HG03460 (cell line): ENCODE measurements around the gene CX3CR1.

ENCODE experiments used
- ATAC-seq: cut with Tn5 transposase; IDR thresholded peaks from one replicate; pipeline ENCODE4 v1.9.1; 2021; ENCODE audit not compliant: unreplicated experiment

Gene CX3CR1

DNA sequence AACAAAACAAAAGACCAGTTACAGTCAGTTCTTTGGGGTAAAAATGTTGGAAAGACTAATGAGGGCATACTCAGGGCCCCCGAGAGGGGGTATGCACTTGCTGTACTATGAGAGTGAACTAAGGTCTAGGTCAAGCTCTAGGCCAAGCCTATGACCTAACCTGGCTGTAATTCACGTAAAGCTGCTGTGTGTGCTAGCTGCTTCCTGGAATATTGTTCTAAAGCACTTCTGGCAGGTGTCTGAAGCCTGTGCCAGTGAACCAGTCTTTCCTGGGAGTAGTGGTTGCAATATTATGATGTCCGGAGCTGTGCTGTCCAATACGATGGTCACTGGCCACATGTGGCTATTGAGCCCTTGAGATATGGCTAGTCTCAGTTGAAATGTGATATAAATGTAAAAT, 13.1 kb upstream of the CX3CR1 start:
- ATAC-seq, result no peak

DNA sequence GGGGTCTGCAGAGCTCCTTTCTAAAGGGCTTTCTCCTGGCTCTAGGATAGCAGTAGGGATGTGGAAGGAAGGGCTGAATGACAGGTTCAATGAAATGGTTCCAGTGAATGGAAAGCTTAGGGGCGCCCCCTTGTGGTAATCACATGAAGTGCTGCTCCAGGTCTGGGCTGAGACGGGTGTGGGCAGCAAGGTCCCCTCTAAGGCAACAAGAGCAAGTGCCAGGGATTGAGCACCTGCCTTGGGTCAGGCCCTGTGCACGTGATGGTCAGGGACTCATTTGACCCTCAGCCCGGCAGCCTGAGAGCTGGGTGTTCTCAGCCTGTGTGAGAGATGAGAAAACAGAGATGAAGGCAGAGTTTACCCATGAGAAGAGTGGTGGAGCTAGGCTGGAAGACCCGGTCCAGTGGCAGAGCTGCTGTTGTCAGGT, 12.1 kb upstream of the CX3CR1 start:
- no peak for ATAC-seq

DNA sequence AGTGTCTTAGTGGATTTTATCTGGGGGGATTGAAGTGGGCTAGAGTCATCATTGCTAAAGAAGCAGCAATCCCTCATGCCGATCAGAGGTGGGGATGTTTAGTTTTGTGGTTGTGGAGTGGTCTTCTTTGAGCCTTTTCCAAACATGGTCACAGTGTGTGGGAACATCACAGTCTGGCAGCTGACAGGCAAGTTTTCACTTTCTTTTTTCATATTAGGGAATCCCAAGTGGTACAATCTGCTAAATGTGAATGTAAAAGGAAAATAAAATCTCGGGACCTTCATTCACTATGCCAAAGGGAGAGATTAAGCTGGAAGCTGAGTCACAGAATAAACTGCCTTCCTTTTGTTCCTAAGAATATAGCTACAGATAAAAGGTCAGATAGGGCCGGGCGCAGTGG, 10.4 kb upstream of the CX3CR1 start:
- ATAC-seq, result no peak

DNA sequence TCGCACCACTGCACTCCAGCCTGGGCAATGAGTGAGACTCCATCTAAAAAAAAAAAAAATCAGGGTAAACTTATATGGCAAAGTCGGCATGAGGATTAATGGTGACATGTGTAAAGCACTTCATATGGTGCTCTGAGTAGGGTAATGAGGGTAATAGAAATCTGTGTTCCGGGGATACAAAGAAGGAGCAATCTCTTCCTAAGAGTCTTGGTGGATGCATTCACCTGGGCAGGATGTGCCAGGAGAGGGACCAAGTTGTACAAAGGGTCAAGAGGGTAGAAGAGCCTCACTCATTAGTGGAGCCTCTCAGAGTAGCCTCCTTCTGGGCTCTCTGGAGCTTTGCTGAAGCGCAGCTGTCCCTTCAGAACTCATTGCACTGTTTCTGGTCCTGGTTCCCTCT, 9.3 kb upstream of the CX3CR1 start:
- no peak for ATAC-seq

DNA sequence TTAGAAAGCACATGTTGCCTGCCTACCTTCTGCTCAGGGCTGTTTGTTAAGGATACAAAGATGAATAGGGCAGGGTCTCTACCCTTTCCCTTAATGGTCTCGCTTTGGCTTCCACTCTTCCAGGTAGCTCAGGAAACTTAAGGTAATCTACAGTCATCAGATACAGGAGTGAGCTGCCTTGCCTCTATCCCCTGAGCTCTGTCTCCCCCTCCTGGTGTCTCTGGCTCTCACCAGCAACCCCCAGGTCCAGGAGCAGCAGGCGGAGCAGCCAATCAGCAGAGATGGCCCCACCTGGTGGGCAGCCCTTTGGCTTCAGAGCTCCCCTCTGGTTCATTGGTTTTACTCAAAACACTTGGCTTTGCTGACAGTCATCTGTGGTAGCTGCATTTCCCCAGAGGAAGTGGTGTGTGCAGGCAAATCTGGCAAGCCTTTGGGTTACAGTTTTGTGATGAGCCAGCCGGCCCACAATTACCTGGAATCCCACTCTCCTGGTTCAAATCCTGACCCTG, 8.5 kb upstream of the CX3CR1 start:
- peak; percentile 96 for ATAC-seq

DNA sequence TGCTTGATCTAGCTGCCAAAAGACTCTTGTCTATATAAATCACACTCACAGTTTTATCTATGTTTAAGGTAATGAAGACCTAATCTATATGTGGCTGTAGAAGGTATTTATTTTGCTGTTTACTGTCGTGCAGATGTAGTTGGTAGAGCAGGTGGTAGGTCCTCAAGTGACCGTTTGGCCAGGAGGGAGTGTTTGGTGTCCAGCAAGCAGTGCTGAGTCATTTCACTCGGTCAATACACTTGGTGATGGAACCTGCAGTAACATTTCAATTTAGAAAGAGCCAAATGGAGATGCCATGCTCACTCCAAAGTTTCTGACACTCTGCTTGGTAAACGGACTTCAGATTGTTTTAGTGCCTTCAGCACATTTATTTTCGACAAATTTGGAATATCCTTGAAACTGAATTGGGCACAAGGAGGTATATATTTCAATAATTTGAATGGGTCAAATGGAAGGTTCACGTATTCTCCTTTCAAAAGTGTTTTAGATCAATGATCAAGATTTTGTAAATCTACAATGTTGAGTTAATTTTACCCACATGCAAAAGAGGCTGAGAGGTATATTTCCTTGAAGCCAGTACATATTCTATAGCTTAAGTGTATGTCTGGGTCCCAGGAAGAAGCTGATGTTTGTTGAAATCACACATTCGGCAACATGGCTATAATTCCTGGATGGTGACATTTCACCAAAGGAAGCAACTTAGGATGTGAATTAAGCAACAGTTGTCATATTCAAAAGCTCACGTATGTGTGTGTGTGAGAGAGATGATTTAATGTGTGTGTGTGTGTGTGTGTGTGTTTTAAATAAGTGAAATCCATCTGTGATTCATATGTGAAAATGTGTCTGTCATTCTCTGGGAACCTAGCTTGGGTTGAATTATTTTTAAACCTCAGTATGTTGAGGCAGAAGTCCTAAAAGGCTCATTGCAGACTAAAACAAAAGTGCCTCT, 7.7 kb upstream of the CX3CR1 start:
- no peak for ATAC-seq

DNA sequence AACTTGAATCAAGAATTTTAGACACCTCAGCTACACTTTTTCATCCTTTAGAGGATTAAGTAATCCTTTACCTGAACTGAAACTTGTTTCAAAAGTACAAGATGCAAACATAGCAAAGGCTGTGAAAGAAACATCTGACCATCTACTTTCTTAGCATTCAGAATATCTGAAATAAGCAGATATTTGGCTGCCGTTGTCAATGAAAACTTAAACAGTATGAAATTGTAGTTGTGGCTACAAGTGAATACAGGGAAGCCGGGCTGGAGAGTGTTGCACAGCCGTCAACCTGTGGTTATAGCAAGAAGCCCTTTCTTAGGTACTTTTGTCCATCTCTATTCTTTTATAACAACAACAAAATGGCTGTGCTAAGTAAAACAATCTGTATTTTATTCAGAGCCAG, 6.9 kb upstream of the CX3CR1 start:
- ATAC-seq, result no peak

DNA sequence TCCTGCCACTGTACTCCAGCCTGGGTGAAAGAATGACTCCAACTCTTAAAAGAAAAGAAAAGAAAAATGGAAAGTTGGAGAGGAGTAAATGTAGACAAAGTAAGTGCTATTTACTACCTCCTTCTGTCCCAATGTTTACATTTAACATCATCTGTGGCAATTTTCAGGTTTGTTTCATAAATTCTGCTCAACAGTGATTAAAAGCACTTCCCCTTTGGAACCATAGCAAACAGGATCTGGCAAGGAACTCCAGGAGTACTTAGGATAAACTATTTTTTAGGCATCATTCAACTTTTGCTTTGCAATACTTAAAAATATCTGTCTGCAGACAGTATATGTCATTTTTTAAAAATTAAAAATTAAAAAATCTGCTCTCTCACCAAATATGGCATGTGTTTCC, 5.5 kb upstream of the CX3CR1 start:
- ATAC-seq, result no peak

DNA sequence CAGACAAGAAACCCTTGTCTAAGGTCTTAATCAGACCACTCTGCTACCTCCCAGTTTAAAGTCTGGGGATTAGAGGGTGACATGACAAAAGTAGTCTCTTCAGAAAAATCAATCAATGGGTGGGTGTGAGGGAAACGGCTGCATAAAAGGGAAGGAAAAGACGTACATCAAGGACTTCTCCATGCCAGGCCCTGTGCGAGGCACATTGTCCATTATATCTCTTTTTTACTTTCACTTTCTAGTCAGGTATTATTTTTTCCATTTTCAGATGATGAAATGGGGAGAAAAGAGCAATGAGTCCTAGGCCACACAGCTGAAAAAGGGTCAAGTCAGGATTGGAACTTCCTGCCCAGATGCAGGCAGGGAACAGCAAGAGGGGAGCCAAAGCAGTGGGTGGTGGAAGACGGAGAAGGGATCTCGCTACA, 4.6 kb upstream of the CX3CR1 start:
- ATAC-seq, result no peak

DNA sequence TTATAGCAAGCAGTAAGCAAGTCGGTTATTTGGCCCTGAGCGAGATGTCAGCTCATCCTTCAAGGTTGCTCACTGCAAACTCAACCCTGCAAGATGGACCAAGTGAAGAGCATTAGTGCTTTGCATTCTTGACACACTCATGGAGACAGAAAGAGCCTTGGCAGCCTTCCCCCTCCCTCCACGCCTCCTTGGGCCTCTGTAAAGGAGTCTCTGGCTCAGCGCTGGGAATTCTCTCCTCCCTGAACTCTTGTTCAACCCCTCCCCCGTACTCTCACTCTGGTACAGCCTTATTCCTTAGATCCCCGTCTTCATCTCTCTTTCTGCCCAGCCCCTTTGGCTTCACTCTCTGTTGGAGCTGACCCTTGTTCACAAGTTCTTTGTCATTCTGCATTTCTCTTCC, 2.2 kb upstream of the CX3CR1 start:
- ATAC-seq, result no peak

DNA sequence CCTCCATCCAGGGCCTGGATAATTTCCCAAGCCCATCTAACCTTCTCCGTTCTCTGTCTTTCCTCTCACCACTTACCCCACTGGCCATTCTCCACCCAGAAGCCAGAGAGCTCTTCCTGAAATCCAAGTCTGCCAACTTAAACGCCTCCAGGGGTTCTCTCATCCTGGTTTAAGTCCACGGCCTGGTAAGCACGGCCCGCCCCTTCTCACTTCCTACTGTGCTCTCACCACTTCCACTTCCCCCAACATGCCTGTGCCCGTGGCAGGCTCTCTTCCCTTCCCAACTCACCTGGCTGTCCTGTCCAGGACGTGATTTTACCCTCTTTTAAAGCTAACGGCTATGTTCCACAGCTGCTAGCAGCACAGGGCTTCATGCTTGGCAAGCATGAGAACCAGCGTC, 1.7 kb upstream of the CX3CR1 start:
- no peak for ATAC-seq

DNA sequence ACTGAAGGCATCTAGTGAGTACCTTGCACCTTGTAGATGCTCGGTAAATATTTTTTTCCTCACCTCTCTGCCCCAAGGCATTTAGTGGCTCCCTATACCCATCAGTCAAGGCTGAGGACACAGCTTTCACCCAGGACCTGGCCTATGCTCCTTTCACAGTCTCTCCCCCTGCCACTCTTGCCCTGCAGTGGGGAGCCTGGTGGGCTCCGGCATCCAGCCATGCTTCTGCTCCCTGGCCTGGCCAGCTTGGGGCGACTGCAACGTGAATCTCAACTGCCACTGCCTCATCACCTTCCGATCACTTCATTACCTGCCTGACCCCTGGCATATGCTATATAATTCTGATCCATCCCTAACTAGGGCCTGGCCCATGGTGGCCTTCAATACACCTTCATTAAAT, 735 bp upstream of the CX3CR1 start:
- ATAC-seq, result no peak

DNA sequence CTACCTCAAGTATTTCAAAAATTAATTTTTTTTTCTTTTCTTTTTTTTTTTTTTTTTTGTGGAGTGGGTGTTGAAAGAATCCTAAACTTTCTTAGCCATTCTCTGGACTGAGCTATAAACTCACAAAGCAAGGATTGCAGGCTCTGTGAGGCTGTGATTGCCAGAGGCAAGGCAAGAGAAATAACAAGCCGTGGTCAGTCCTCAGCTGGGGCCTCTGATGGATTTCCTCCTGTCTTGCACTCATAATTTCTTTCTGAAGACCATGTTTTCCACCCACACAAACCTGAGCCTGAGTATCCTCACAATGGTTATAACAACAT, 1.3 kb downstream of the CX3CR1 start:
- no peak for ATAC-seq

DNA sequence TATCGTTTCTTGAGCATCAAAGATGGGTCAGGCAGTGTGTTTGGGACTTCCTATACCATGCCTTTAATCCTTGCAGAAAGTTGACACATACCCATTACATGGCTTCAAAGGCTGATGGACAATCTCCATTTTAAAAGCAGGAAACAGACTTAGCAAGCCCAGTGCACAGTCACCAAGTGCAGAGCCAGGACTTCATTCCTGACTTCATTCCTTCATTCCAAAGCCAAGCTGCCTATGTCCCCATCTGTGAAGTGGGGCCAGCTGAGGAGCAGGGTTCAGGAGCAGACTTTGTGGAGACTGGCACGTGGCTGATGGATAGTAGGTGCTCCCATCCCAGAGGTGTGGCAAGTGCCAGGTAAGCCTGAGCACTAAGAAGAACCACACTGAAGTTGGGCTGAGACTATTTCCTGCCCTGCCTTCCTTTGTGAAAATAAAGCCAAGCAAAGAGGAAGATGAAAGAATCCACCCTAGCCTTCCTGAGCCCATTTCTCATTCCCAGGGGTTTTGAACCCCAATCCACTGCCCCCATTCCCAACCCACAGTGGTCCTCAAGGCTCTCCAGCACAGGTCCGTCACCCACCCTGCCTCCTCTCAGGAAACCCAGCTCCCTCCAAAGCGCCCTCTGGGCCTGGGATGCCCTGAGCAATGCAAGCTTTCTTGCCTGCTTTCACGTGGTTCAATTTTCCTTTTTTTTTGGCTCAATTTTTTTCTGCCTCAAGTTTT, 1.8 kb downstream of the CX3CR1 start:
- ATAC-seq, result no peak

DNA sequence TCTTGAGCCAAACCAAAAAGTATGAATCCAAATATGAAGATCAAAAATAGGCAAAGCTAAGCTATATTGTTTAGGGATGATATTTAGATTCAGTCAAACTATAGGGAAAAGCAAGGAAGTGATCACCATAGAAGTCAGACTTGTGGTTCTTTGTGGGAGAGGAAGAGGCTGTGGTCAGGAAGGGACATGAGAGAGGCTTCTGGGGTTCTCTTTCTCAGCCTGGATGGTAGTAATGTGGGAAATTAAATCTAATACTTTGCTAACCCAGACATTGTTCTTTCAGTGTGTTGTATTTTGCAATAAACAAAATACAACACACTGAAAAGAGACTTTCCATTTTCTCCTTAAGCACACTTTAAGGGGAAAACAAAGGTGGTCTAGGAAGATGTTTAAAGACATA, 3.1 kb downstream of the CX3CR1 start:
- no peak for ATAC-seq

DNA sequence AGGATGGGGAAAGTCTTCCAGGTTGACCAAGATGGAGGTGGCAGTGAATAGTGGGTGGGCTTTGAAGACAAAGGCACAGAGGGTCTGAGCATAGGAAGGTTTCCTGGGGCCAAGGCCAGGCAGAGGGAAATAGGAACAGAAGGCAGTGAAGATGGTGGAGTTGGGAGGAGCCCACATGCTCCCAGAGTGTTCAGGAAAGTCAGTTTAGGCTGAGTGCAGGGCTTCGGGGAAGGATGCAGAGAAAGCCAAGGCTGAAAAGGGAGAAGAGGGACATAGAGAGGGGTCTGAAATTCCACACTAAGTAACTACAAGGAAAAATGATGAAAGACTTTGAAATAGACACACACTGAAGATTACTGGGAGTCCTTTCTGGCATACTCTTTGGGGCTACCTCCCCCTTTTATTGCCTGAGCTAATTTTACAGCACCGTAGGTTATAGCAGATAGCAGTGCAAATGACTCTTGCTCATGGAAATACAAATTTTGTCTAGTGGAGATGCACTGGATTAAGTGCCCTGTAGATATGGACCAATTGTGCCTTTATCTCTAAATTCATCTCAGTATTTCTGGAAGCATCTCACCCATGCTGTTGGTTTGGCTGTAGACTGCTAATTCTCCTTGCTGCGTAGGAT, 3.8 kb downstream of the CX3CR1 start:
- ATAC-seq, result no peak

DNA sequence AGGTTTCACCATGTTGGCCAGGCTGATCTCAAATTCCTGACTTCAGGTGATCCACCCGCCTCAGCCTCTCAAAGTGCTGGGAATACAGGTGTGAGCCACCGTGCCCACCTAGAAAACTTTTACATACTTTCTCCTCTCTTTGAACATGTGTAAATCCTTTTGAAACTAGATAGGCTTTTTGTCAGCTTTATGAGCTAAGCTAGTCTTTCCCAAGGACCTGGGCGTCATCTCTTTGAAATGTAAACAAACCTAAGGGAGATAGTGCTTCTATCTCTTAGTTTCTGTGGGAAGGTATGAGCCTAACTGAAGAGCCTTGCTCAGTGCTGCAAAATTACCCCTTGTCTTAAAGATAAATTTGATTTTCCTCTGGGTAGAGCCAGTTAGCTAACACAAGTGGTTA, 4.8 kb downstream of the CX3CR1 start:
- no peak for ATAC-seq

DNA sequence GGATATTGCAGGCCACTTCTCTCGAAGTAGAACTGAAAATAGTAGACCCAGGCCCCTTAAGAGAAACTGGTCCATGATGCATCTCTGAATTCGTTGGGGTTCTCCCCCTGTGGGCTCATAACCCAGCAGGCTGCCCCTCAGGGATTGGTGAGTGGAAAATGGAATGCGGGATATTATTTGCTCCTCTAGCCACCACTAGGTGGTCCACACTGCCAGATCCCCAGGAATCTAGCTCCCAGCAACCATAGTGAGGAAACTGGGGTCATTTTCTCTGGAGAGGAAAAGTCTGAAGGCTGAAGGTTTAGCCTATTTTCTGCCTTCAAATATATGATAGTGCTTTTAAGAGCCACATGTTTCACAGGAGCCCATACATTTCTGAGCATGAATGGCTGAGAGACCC, 6.7 kb downstream of the CX3CR1 start:
- ATAC-seq, result no peak

DNA sequence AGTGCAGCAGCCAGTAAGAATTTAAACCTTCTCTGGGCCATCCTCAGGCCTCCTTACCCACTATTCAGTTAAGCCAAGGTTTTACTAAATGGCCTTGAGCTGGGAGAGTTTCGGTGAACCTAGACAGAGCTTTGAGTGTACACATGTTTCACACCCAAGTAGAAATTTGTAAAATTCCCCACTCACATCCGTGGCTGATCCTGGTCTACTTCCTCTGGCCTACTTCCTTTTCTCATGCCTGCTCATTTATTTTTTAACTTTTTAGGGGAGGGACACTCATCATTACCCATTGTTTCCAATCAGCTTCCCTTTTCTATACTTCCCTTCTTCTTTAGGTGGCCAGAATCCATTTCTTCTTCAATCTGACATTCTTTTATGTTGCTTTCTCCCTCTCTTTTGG, 7.6 kb downstream of the CX3CR1 start:
- ATAC-seq, result no peak

DNA sequence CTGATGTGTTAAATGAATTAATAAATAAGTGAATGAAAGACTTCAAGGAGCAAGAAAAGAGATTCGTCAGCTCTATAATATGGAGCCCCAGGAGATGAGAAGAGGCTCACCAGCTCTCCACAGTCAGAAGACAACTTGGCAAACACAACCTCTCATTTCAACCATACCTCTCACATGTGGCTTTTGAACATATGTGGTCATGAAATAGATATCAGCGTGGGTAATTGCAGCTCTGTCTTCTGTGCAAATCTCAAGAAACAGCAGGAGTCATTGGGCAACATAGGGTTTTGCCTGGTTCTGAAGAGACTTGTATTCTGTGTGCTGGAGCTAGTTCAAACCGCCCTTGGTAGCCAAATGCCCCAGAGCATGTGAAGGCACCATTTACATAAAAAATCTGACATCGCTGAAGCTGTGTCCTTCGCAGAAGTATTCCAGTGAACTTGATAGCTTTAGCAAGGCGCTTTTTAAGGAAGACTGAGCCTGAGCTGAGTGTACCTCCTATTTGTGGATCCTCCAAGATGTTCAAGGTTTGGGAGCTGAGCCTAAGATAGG, 8.4 kb downstream of the CX3CR1 start:
- ATAC-seq, result no peak

DNA sequence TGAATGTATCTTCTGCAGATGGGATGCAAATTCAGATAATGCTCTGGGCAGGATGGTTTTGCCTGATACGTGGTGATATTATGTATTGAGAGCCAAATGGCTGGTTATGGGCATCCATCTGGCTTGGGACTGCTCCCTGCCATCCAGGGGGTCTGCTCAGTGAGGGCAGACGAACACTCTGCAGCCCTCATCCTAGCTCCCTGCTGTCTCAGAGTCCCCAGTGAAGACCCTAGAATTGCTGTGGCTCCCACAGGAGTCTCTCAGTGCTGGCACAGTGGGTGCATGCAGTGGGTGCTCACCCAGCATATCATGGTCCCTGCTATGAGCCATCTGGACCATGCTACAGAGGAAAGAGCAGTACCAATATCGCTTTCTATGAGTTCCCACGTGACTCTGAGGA, 10.3 kb downstream of the CX3CR1 start:
- ATAC-seq, result no peak

DNA sequence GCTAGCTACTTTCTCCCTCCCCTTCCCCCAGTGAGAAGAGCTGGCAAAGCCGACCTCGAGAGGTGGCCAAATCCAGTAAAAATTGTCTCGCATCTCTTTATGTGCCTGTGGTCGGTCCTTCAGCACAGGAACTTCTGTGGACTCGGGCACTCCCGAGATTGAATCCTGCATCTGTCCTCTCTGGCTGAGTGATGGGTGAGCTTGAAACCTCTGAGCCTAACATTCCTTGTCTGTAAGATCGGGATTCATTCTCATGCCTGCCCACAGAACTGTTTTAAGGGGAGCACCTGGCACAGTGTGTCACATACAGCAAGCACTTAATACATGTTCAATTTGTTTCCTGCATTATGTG, 11.3 kb downstream of the CX3CR1 start:
- no peak for ATAC-seq
